Raji (cell line): ENCODE measurements around the gene BDH2.

Source experiments
- POLR2A ChIP-seq: IDR thresholded peaks from 2 replicates; pipeline ENCODE4 v1.6.1; 2011; ENCODE audit warnings: low read depth, low read length, control low read depth; ENCODE audit not compliant: insufficient read depth

The BDH2 gene

DNA sequence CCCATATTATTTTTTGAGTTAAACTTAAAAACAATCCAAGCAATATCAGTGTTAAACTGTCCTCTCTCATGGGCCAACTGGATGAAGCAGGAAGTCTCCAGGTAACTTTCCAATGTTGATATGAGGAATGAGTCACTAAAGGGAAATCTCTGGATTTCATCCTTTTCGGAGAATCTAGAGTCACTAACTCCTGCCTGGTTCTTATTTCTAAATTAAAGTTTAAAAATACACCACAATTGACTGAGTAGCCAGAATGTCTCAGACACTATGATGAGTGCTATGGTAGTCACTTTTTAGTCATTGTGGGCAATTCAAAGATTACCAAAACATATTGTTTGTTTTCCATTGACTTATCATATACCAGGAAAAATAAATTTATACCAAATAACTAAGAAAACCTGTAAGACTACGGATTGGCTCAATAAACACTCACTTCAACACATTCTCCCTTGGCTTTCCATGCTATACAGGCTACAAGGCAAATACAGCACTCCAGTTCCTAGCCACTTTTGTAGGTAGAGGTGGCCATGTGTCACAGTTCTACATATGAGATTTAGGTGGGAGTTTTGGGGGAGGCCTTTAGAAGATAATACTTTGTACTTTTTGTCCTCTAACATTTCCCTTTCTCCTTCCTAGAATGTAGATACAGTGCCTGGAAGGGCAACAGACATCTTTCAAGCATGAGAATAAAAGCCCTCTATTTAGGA, 31.6 kb downstream of the BDH2 start:
- no peak for TF ChIP-seq POLR2A

DNA sequence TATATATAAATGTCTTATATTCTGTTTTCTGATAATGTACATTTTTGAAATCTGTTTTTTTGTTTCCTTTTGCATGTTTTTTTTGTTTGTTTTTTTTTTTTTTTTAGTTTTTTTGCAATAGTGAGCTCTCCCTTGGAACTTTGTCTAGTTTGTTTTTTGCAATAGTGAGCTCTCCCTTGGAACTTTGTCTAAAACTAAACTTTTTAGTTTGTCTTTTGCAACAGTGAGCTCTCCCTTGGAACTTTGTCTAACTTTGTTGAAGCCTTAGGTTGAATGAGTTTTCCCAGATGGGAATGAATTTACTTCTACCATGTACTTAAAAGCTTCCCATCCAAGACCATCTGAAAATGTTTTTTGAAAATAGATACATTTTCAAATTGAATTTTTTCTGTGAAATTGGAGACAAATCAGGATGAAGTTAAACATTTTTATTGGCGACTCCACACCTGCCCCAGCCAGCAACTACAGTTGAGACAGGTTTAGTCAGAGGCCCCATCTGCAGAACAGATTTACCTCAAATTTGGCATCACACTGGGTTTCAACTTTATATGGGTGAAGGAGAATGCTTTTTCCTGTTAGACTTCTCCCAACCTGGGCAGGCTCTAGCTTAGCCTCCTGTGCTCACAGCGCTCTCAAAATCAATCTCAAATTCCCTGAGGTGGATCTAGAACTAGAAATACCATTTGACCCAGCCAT, 39.0 kb downstream of the BDH2 start:
- TF ChIP-seq POLR2A: no peak

DNA sequence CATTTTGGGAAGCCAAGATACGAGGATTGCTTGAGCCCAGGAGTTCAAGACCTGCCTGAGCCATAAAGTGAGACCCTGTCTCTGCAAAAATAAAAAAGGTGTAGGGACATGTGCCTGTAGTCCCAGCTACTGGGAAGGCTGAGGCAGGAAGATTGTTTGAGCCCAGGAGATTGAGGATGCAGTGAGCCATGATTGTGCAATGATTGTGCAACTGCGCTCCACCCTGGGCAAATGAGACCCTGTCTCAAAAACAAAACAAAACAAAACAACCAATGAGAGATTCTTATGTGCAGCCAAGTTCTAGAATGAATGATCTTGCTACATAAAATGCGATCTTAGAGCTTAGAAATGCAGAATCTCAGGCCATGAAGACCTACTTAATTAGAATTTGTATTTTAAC, 45.6 kb downstream of the BDH2 start:
- no peak for TF ChIP-seq POLR2A

DNA sequence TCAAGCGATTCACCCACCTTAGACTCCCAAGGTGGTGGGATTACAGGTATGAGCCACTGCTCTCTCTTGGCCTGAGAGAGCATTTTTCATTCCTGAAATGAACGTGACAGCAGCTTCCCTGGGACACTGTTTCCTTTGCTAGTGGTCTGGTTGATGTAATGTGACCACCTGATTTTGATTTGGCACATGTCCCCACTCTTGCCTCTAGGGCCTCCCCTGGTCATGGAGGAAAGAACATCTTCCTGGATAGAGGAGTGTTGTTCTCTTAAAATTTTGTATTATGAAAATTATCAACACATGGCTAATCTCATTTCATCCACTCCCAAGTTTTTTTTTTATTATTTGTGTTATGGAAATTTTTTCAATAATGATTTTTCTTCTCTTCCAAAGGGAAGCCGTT, 46.9 kb downstream of the BDH2 start:
- TF ChIP-seq POLR2A: no peak

DNA sequence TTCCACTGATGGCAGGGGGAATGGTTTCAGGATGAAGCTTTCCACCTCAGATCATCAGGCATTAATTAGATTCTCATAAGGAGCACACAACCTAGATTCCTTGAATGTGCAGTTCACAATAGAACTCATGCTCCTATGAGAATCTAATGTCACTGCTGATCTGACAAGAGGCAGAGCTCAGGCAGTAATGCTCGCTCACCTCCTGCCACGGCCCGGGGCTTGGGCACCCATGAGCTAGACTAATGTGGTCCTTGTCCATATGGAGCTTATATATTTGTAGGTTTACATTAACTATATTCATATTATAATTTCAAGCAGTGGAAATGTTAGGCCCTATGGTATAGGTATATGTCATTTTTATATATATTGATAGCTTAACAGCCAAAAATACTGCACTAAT, 47.5 kb downstream of the BDH2 start:
- TF ChIP-seq POLR2A: no peak

DNA sequence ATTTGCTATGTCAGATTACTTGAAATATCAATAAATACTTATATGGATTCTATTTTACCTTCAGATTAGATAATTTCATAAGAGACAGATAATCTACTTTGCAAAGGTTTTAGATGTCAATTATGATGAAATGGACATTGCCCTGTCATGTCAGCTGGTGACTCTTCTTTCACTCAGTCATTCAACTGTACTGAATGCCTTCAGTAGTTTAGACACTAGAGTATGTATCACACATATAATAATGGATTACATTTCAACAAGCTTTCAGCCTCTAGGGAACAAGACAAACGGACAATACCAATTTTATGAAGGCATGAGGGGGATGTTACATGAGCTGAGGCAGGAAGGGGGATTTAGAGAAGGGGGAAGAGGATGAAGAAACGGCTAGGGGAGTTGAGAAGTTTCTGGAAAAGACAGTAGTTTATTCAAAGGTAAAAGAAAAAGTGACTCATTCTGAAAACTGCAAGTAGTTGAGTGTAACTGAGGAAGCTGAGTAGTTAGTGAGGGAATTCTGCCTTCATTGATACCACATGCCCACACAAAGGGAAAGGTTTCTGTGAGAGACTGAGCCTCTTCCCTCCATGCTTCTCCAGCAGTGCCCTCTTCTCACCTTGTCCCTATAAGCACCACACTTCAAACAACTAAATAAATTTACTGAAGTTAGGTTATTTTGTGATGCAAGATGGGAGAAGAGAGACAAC, 48.7 kb downstream of the BDH2 start:
- TF ChIP-seq POLR2A: no peak

DNA sequence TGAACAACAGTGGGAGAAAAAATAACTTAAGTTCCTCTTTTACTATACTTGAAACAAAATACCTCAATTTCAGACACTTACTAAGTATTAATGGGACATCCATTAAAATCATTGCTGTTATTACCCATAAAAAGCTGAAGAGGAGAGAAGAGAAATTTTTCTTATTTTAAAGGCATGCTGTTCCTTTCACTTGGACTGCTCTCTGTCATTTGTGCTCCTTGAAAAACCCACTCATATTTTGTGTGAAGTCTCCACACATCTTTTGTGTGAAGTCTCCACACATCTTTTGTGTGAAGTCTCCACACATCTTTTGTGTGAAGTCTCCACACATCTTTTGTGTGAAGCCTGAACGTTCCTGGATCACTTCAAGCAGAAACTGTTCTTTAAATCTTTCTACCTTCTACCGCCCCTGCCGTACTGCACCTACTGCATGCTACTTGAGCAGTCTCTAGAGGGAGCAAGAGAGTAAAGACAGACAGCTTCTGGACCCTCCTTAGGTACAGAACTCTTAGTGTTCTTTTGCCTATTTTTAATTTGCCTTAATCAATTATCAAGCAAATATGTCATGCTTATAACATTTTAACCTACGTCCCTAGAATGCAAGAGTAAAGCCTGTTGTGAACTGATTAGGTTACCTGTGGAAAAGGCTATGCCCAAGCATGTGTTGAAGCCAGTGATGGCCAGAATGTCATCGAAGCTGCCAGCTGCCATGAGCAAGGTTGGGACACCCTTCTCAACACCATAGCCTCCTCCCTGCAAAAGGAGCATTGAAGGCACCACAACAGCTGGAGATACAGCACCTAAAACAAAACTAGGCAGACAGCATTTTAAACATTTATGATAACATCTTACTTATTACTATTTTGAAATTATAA, 53.0 kb downstream of the BDH2 start:
- TF ChIP-seq POLR2A: no peak

DNA sequence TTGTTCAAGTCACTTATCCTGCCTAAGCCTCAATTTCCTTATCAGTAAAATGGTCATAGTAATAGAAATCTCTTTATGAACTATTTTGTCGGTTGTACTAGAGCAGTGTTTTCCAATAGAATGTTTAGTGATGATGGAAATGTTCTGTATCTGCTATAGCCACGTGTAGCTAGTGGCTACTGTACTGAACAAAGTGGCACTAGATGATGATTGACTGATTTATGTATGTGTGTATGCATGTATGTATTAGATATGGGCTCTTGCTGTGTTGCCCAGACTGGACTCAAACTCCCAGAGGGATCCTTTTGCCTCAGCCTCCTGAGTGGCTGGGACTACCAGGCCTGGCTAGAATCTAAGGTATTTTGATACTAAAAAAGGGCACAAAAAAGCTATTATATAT, 55.5 kb downstream of the BDH2 start:
- TF ChIP-seq POLR2A: no peak

DNA sequence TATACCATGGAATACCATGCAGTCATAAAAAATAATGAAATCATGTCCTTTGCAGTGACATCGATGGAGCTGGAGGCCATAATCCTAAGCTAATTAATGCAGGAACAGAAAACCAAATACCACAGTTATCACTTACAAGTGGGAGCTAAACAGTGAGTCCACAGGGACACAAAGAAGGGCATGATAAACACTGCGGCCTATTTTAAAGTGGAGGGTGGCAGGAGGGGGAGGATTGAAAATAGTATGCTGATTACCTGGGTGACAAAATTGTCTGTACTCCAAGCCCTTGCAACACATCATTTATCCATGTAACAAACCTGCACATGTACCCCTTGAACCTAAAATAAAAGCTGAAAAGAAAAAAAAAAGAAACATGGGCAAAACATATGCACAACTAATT, 63.5 kb downstream of the BDH2 start:
- TF ChIP-seq POLR2A: no peak

DNA sequence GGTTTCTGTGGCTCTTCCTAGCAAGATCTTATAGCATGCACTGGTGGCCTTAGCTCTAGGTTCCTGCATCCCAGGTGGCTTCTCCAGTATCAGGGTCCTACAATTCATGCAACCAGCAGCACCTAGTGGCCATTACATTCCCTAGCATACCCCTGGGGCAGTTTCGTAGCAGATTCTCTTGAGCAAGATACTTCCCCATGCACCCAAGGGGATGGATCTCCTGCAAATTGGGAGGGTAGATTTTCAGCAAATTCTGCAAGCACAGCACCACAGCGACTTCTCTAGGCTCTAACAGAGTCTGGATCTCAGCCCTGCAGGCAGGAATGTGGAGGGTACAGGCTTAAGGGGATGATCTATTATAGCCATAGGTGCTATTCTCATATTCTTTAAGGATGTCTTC, 67.1 kb downstream of the BDH2 start:
- TF ChIP-seq POLR2A: no peak

DNA sequence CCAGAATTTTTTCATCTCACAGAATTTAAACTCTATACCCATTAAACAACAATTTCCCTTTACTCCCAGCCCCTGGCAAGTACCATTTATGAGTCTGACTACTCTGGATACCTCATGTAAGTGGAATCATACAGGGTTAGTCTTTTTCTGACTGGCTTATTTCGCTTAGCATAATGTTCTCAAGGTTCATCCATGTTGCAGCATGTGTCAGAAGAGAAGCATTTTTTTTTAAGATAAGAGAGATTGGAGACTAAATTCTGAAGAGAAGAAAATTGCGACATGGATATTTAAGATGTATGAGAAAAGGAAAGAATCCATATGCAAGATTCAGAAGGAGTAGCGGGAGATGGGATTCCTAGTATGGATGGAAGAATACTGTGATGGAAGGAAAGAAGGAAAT, 68.8 kb downstream of the BDH2 start:
- TF ChIP-seq POLR2A: no peak

DNA sequence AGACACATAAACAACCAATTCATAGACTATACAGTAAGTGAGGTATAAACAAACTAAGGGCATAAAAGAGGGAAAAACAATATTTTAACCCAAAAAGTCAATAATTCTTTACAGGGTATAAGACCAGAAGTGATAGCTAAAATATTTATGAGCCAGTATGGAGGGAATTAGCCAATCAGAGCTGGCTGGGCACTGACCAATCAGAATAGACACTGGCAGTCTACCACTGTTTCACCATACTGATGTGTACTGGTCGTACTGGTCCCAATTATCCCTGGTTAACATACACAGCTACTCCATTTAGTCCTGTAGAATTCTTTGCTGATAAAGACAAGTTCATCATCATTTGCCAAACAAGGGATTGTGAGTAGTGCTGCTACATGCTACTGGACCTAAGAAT, 70.3 kb downstream of the BDH2 start:
- no peak for TF ChIP-seq POLR2A
